Left ventricle myocardium inferior (tissue), 1 donor: ENCODE measurements around the gene VILL. TPM values are rescaled to one million over a fixed set of nuclear protein-coding genes. Genes with fewer than 3 reads are reported as not detected.
A peak's percentile ranks its signal among the peaks of the same experiment; 100 is the strongest.

Source experiments
- DNase-seq: peaks from one replicate; pipeline ENCODE4 v3.0.0-alpha.2; 2020
- H3K27ac ChIP-seq: fragments of 200-600 bp; replicated peaks from 2 replicates; pipeline ENCODE4 v1.8.0; 2021
- H3K27me3 ChIP-seq: fragments of 200-600 bp; 2 replicates; pipeline ENCODE4 v1.8.0; 2021; ENCODE audit warnings: low read depth
- H3K36me3 ChIP-seq: fragments of 200-600 bp; 2 replicates; pipeline ENCODE4 v1.8.0; 2021
- H3K4me1 ChIP-seq: fragments of 200-600 bp; 2 replicates; pipeline ENCODE4 v1.8.0; 2021
- H3K4me3 ChIP-seq: fragments of 200-600 bp; 2 replicates; pipeline ENCODE4 v1.8.0; 2021; ENCODE audit warnings: mild to moderate bottlenecking, moderate library complexity
- H3K9me3 ChIP-seq: fragments of 200-600 bp; replicated peaks from 2 replicates; pipeline ENCODE4 v1.8.0; 2021
- CTCF ChIP-seq: fragments of 200-600 bp; IDR thresholded peaks from 2 replicates; pipeline ENCODE4 v1.8.0; 2021; ENCODE audit warnings: antibody characterized with exemption, mild to moderate bottlenecking, borderline replicate concordance
- intact Hi-C: fragments of 100-400 bp; cut with micrococcal nuclease; formaldehyde crosslinking; loops from one replicate; pipeline ENCODE4 v1.11.0; 2022
- total RNA-seq: library from RNA; stranded (reverse); fragmentation: NEBNext Ultra II Directional; extraction: Animal tissue kit (Norgen Biotek cat#: 25700); gene quantifications from one replicate; pipeline ENCODE4 v1.2.1, GENCODE V29; 2021
- donor health status: DM: no; HTN: yes; CAD: no; lungs with severe emphysema.

VILL gene
- total RNA-seq, 1 donor from 2014 or later: 3.6 TPM

GRCh38 chr3:38000242-38000916 lies 9.8 kb downstream of the VILL start:
- H3K4me1 ChIP-seq: peaks cover 38% of the 10 kb centered on the region
- no peaks in the 10 kb centered on the region for H3K36me3 ChIP-seq
- no peak for DNase-seq
- intact Hi-C loops: no loop called here
- TF ChIP-seq CTCF: no peak
- H3K9me3 ChIP-seq: no peaks in the 10 kb centered on the region
- no peaks in the 10 kb centered on the region for H3K27me3 ChIP-seq
- no peak overlapping the region for H3K27ac ChIP-seq
- H3K4me3 ChIP-seq: no peak overlapping the region

- TF ChIP-seq CTCF: no peak
- Histone ChIP-seq H3K36me3 (peaks cover 1% of the 10 kb centered on the region), H3K27ac (no peak overlapping the region), H3K9me3 (no peaks in the 10 kb centered on the region), H3K27me3 (no peaks in the 10 kb centered on the region), H3K4me1 (peaks cover 42% of the 10 kb centered on the region), H3K4me3 (no peak overlapping the region)
- intact Hi-C loops: no loop called here
- DNase-seq: no peak
Observed at GRCh38 chr3:38000965-38001455, 10.4 kb downstream of the VILL start.

- Histone ChIP-seq H3K9me3 (no peaks in the 10 kb centered on the region), H3K4me1 (peaks cover 48% of the 10 kb centered on the region), H3K27ac (no peak overlapping the region), H3K36me3 (peaks cover 7% of the 10 kb centered on the region), H3K4me3 (no peak overlapping the region), H3K27me3 (no peaks in the 10 kb centered on the region)
- TF ChIP-seq CTCF: no peak
- intact Hi-C loops: no loop called here
- DNase-seq: no peak
Observed at GRCh38 chr3:38001456-38002081, 11.0 kb downstream of the VILL start.

GRCh38 chr3:38002291-38002876 lies 11.8 kb downstream of the VILL start:
- TF ChIP-seq CTCF: no peak
- Histone ChIP-seq H3K9me3 (no peaks in the 10 kb centered on the region), H3K27ac (peak overlapping the region; percentile 71), H3K27me3 (no peaks in the 10 kb centered on the region), H3K4me3 (no peak overlapping the region), H3K4me1 (peaks cover 48% of the 10 kb centered on the region), H3K36me3 (peaks cover 10% of the 10 kb centered on the region)
- DNase-seq: no peak
- intact Hi-C loops: no loop called here

GRCh38 chr3:38002940-38003339 lies 12.4 kb downstream of the VILL start:
- Histone ChIP-seq H3K36me3 (peaks cover 14% of the 10 kb centered on the region), H3K27me3 (no peaks in the 10 kb centered on the region), H3K27ac (peak overlapping the region; percentile 71), H3K9me3 (no peaks in the 10 kb centered on the region), H3K4me3 (no peak overlapping the region), H3K4me1 (peaks cover 44% of the 10 kb centered on the region)
- TF ChIP-seq CTCF: no peak
- DNase-seq: no peak
- intact Hi-C loops: no loop called here
